ENCODE data around the gene TPM1. TPM values are rescaled to one million over a fixed set of nuclear protein-coding genes. Genes with fewer than 3 reads are reported as not detected.

The TPM1 gene
- total and polyA plus RNA-seq, 7 experiments from 2014 or later = 6.0 to 24.7 (median 12.9) TPM

- ChIA-PET CTCF (interaction anchor here (0.6 to 4.8 kb wide), 9 partner anchors 9 to 1383 kb away, joined by 3 to 61 read pairs (median 7); no protein-coding TSS in a partner anchor), POLR2A (interaction anchor here (0.7 to 1.7 kb wide), 4 partner anchors 42 to 144 kb away, joined by 4 to 8 read pairs (median 5); partner anchors contain the start of gene RPS27L)
- DNase-seq = peak; percentile 72 to 90 (median 85)
- H3K4me1 Mint-ChIP-seq = peaks cover 13 to 42% (median 26%) of the 10 kb centered on the region in 7 donors
- H3K4me1 ChIP-seq (ENCODE audit: control insufficient read depth in 2 of 2, insufficient read depth in 2 of 2, low read length in 2 of 2) = peaks cover 7 to 16% of the 10 kb centered on the region in 2 donors
- H3K9me3 ChIP-seq (ENCODE audit: control insufficient read depth in 2 of 3, low read length in 3 of 3) = no peaks in the 10 kb centered on the region
- intact Hi-C loops (cut with micrococcal nuclease) = loop anchor here (1.0 to 10.0 kb wide), 12 partner anchors 45 to 1047 kb away; partner anchors contain the start of genes LACTB (in 2 of the 2), RPS27L (in 2 of the 2), CIAO2A (in 1 of the 2) and SNX1 (in 1 of the 2)
- H3K4me3 ChIP-seq (ENCODE audit: low read length) = peak overlapping the region; percentile 76
- H3K27ac Mint-ChIP-seq = peak overlapping the region; percentile 25 to 85 (median 68)
- no peaks in the 10 kb centered on the region for H3K9me3 Mint-ChIP-seq
- H3K27ac ChIP-seq (ENCODE audit: low read depth, low read length) = peak overlapping the region; percentile 59
- H3K27me3 Mint-ChIP-seq = peaks cover 30 to 60% (median 36%) of the 10 kb centered on the region in 5 donors
- ATAC-seq = peak; percentile 92
- peaks cover 17 to 27% of the 10 kb centered on the region in 2 donors for H3K27me3 ChIP-seq (ENCODE audit: control insufficient read depth in 2 of 2, insufficient read depth in 2 of 2, low read length in 2 of 2)
- peak overlapping the region; percentile 84 to 97 (median 94) for H3K4me3 Mint-ChIP-seq
- H3K36me3 ChIP-seq (ENCODE audit: control insufficient read depth in 2 of 3, insufficient read depth in 3 of 3, low read length in 3 of 3) = no peaks in the 10 kb centered on the region
- H3K36me3 Mint-ChIP-seq = peaks cover 0 to 1% (median 0%) of the 10 kb centered on the region in 5 donors
Observed at GRCh38 chr15:63048115-63048775, 5.7 kb downstream of the TPM1 start.

GRCh38 chr15:63048776-63049665 lies 6.5 kb downstream of the TPM1 start:
- POLR2A ChIA-PET = interaction anchor here (0.7 to 1.7 kb wide), 3 partner anchors 41 to 143 kb away, joined by 4 to 8 read pairs (median 4); partner anchors contain the start of gene RPS27L

GRCh38 chr15:63049783-63050371 lies 7.3 kb downstream of the TPM1 start:
- Histone ChIP-seq H3K4me1 (ENCODE audit: control insufficient read depth in 2 of 2, insufficient read depth in 2 of 2, low read length in 2 of 2) (peaks cover 0 to 16% of the 10 kb centered on the region in 2 donors), H3K9me3 (ENCODE audit: control insufficient read depth in 2 of 3, low read length in 3 of 3) (no peaks in the 10 kb centered on the region), H3K4me3 (ENCODE audit: low read length) (no peak overlapping the region), H3K27ac (ENCODE audit: low read depth, low read length) (no peak overlapping the region), H3K27me3 (ENCODE audit: control insufficient read depth in 2 of 2, insufficient read depth in 2 of 2, low read length in 2 of 2) (peaks cover 10 to 15% of the 10 kb centered on the region in 2 donors), H3K36me3 (ENCODE audit: control insufficient read depth in 2 of 3, insufficient read depth in 3 of 3, low read length in 3 of 3) (no peaks in the 10 kb centered on the region)
- peaks cover 12 to 32% (median 22%) of the 10 kb centered on the region in 7 donors for H3K4me1 Mint-ChIP-seq
- CTCF ChIA-PET = interaction anchor here (0.6 to 4.8 kb wide), 4 partner anchors 23 to 352 kb away, joined by 4 to 61 read pairs (median 10); no protein-coding TSS in a partner anchor
- no peak for ATAC-seq
- H3K36me3 Mint-ChIP-seq = peaks cover 0 to 1% (median 0%) of the 10 kb centered on the region in 5 donors
- H3K27me3 Mint-ChIP-seq = peaks cover 21 to 44% (median 23%) of the 10 kb centered on the region in 5 donors
- POLR2A ChIA-PET = no interaction called here
- H3K9me3 Mint-ChIP-seq = no peaks in the 10 kb centered on the region
- H3K27ac Mint-ChIP-seq = peak overlapping the region in 2 of 9 donors; percentile 68 to 86
- intact Hi-C loops (cut with micrococcal nuclease) = loop anchor here (2.0 to 10.0 kb wide), 7 partner anchors 107 to 1045 kb away; partner anchors contain the start of genes CIAO2A (in 1 of the 2), RPS27L (in 1 of the 2), SNX1 (in 1 of the 2) and VPS13C (in 1 of the 2)
- H3K4me3 Mint-ChIP-seq = peak overlapping the region in 9 of 10 donors; percentile 1 to 97 (median 93)
- DNase-seq = no peak

More at GRCh38 chr15:63048776-63049665, 6.5 kb downstream of the TPM1 start:
- Mint-ChIP-seq H3K36me3 (peaks cover 0 to 1% (median 0%) of the 10 kb centered on the region in 5 donors), H3K4me3 (peak overlapping the region; percentile 88 to 97 (median 94)), H3K9me3 (no peaks in the 10 kb centered on the region), H3K27ac (peak overlapping the region; percentile 66 to 90 (median 82)), H3K27me3 (peaks cover 29 to 52% (median 31%) of the 10 kb centered on the region in 5 donors), H3K4me1 (peaks cover 11 to 39% (median 25%) of the 10 kb centered on the region in 7 donors)
- Histone ChIP-seq H3K27ac (ENCODE audit: low read depth, low read length) (peak overlapping the region; percentile 59), H3K9me3 (ENCODE audit: control insufficient read depth in 2 of 3, low read length in 3 of 3) (no peaks in the 10 kb centered on the region), H3K4me1 (ENCODE audit: control insufficient read depth in 2 of 2, insufficient read depth in 2 of 2, low read length in 2 of 2) (peaks cover 0 to 16% of the 10 kb centered on the region in 2 donors), H3K36me3 (ENCODE audit: control insufficient read depth in 2 of 3, insufficient read depth in 3 of 3, low read length in 3 of 3) (no peaks in the 10 kb centered on the region), H3K4me3 (ENCODE audit: low read length) (peak overlapping the region; percentile 76), H3K27me3 (ENCODE audit: control insufficient read depth in 2 of 2, insufficient read depth in 2 of 2, low read length in 2 of 2) (peaks cover 14 to 22% of the 10 kb centered on the region in 2 donors)
- ATAC-seq (no peak), DNase-seq (peak in 8 of 9 donors; percentile 11 to 47 (median 40))
- CTCF ChIA-PET = interaction anchor here (0.6 to 4.8 kb wide), 9 partner anchors 9 to 1382 kb away, joined by 3 to 61 read pairs (median 5); no protein-coding TSS in a partner anchor
- intact Hi-C loops (cut with micrococcal nuclease) = loop anchor here (1.0 to 10.0 kb wide), 12 partner anchors 44 to 1046 kb away; partner anchors contain the start of genes LACTB (in 2 of the 2), RPS27L (in 2 of the 2), CIAO2A (in 1 of the 2) and SNX1 (in 1 of the 2)

GRCh38 chr15:63050731-63051155 lies 8.2 kb downstream of the TPM1 start:
- POLR2A ChIA-PET = no interaction called here
- CTCF ChIA-PET = interaction anchor here (4.8 kb wide), 1 partner anchor 42 kb away, joined by 61 read pairs; no protein-coding TSS in a partner anchor
- H3K4me1 ChIP-seq (ENCODE audit: control insufficient read depth in 2 of 2, insufficient read depth in 2 of 2, low read length in 2 of 2) = peaks cover 0 to 16% of the 10 kb centered on the region in 2 donors
- ATAC-seq = no peak
- no peak overlapping the region for H3K4me3 ChIP-seq (ENCODE audit: low read length)
- Mint-ChIP-seq H3K27me3 (peaks cover 12 to 35% (median 14%) of the 10 kb centered on the region in 5 donors), H3K27ac (no peak overlapping the region), H3K9me3 (no peaks in the 10 kb centered on the region), H3K4me1 (peaks cover 12 to 36% (median 22%) of the 10 kb centered on the region in 7 donors), H3K36me3 (peaks cover 0 to 1% (median 0%) of the 10 kb centered on the region in 5 donors), H3K4me3 (peak overlapping the region in 2 of 10 donors; percentile 16 to 88)
- intact Hi-C loops (cut with micrococcal nuclease) = no loop called here
- H3K36me3 ChIP-seq (ENCODE audit: control insufficient read depth in 2 of 3, insufficient read depth in 3 of 3, low read length in 3 of 3) = no peaks in the 10 kb centered on the region
- H3K27ac ChIP-seq (ENCODE audit: low read depth, low read length) = no peak overlapping the region
- peaks cover 5 to 11% of the 10 kb centered on the region in 2 donors for H3K27me3 ChIP-seq (ENCODE audit: control insufficient read depth in 2 of 2, insufficient read depth in 2 of 2, low read length in 2 of 2)
- no peaks in the 10 kb centered on the region for H3K9me3 ChIP-seq (ENCODE audit: control insufficient read depth in 2 of 3, low read length in 3 of 3)
- no peak for DNase-seq

- Histone ChIP-seq H3K36me3 (ENCODE audit: control insufficient read depth in 2 of 3, insufficient read depth in 3 of 3, low read length in 3 of 3) (no peaks in the 10 kb centered on the region), H3K4me3 (ENCODE audit: low read length) (no peak overlapping the region), H3K27me3 (ENCODE audit: control insufficient read depth in 2 of 2, insufficient read depth in 2 of 2, low read length in 2 of 2) (peaks cover 0 to 6% of the 10 kb centered on the region in 2 donors), H3K9me3 (ENCODE audit: control insufficient read depth in 2 of 3, low read length in 3 of 3) (no peaks in the 10 kb centered on the region), H3K4me1 (ENCODE audit: control insufficient read depth in 2 of 2, insufficient read depth in 2 of 2, low read length in 2 of 2) (peaks cover 0 to 16% of the 10 kb centered on the region in 2 donors), H3K27ac (ENCODE audit: low read depth, low read length) (no peak overlapping the region)
- no peak overlapping the region for H3K27ac Mint-ChIP-seq
- H3K4me1 Mint-ChIP-seq = peaks cover 12 to 36% (median 22%) of the 10 kb centered on the region in 7 donors
- H3K27me3 Mint-ChIP-seq = peaks cover 6 to 29% (median 8%) of the 10 kb centered on the region in 5 donors
- intact Hi-C loops (cut with micrococcal nuclease) = no loop called here
- CTCF ChIA-PET = no interaction called here
- ATAC-seq (no peak), DNase-seq (no peak)
- H3K36me3 Mint-ChIP-seq = peaks cover 0 to 1% (median 0%) of the 10 kb centered on the region in 5 donors
- no peaks in the 10 kb centered on the region for H3K9me3 Mint-ChIP-seq
- POLR2A ChIA-PET = no interaction called here
- H3K4me3 Mint-ChIP-seq = peak overlapping the region in 2 of 10 donors; percentile 16 to 29
Observed at GRCh38 chr15:63051156-63052066, 8.9 kb downstream of the TPM1 start.

All from naive thymus-derived CD4-positive, alpha-beta T cell (primary cell).